Colonic mucosa (tissue), 4 donors: ENCODE results near the gene GPR108. TPM values are rescaled to one million over a fixed set of nuclear protein-coding genes. Genes with fewer than 3 reads are reported as not detected.
"Not testable (repeated sequence)": the region's sequence is repeated elsewhere in the genome, so short reads cannot be mapped to it uniquely, and the experiment has no call there.

Source experiments
- DNase-seq: peaks from one replicate; pipeline ENCODE4 v3.0.0-alpha.2; 2020
- H3K27ac ChIP-seq: fragments of 200-600 bp; one replicate; pipeline ENCODE4 v1.8.0; 2021
- H3K27me3 ChIP-seq: fragments of 200-600 bp; one replicate; pipeline ENCODE4 v1.8.0; 2021
- H3K36me3 ChIP-seq: fragments of 200-600 bp; one replicate; pipeline ENCODE4 v1.8.0; 2021
- H3K4me1 ChIP-seq: fragments of 200-600 bp; one replicate; pipeline ENCODE4 v1.8.0; 2021; ENCODE audit warnings: mild to moderate bottlenecking
- H3K4me3 ChIP-seq: fragments of 200-600 bp; one replicate; pipeline ENCODE4 v1.8.0; 2021
- H3K9ac ChIP-seq, 2 donors: one replicate each; pipeline ENCODE4 v1.7.0; 2013; ENCODE audit warnings: control low read depth in 2 of 2, low read depth in 2 of 2, low read length in 2 of 2
- H3K9me3 ChIP-seq: fragments of 200-600 bp; one replicate; pipeline ENCODE4 v1.8.0; 2021
- intact Hi-C: fragments of 100-400 bp; cut with DNase I; formaldehyde crosslinking; loops from one replicate; pipeline ENCODE4 v1.14.1; 2022
- total RNA-seq, 2 donors: library from RNA; stranded (reverse); fragmentation: NEBNext Ultra II Directional in 1 of 2; extraction: Animal tissue kit (Norgen Biotek cat#: 25700) in 1 of 2; gene quantifications; one replicate each; pipeline ENCODE4 v1.2.1, GENCODE V29; 2021
- TF ChIP-seq, protein P1 (sequence below): fragments of 200-600 bp; IDR thresholded peaks from one replicate; pipeline ENCODE4 v1.8.0; 2022; ENCODE audit warnings: antibody characterized with exemption, mild to moderate bottlenecking
- donor health status: healthy.
- donor health status: DM: no; HTN: no; CAD: no.
- donor health status: DM: no; HTN: no; CAD: no.

The GPR108 gene
- total RNA-seq, 2 donors from 2014 or later: 92.0 to 109 TPM

DNA sequence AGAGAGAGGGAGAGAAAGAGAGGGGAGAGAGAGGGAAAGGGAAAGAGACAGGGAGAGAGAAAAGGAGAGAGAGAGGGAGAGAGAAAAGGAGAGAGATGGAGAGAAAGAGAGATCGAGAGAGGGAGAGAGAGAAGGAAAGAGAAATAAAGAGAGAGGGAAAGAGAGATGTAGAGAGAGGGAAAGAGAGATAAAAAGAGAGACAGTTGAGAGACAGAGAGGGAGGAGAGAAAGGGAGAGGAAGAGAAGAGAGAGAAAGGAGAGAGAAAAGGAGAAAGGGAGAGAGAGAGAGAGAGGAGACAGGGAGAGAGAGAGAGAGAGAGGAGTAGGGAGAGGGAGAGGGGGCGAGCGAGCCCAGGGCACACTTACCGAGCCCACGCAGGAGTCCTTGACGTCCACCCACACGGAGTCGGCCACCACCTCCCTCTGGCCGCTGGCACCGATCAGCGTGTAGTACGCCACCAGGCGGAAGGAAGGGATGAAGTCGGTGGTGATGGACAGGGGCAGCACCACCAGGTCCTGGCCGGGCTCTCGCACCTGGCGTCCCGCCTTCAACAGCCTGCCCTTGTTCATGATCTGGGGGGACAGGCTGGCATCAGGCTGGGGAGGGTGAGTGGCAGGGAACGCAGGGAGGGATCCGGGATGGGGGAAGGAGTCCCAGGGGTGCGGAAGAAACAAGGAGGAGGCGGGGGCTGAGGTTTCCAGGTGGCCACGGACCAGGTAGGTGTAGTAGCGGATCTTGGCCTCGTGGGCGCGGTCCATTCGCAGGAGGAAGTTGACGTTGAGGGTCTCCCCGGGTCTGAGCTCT is 26.9 kb downstream of the GPR108 start:
- Histone ChIP-seq H3K4me1 (no peaks in the 10 kb centered on the region), H3K9ac (no peak overlapping the region), H3K9me3 (no peaks in the 10 kb centered on the region), H3K27me3 (no peaks in the 10 kb centered on the region), H3K27ac (no peak overlapping the region), H3K36me3 (no peaks in the 10 kb centered on the region), H3K4me3 (no peak overlapping the region)
- TF ChIP-seq, protein P1, sequence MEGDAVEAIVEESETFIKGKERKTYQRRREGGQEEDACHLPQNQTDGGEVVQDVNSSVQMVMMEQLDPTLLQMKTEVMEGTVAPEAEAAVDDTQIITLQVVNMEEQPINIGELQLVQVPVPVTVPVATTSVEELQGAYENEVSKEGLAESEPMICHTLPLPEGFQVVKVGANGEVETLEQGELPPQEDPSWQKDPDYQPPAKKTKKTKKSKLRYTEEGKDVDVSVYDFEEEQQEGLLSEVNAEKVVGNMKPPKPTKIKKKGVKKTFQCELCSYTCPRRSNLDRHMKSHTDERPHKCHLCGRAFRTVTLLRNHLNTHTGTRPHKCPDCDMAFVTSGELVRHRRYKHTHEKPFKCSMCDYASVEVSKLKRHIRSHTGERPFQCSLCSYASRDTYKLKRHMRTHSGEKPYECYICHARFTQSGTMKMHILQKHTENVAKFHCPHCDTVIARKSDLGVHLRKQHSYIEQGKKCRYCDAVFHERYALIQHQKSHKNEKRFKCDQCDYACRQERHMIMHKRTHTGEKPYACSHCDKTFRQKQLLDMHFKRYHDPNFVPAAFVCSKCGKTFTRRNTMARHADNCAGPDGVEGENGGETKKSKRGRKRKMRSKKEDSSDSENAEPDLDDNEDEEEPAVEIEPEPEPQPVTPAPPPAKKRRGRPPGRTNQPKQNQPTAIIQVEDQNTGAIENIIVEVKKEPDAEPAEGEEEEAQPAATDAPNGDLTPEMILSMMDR: no peak
- intact Hi-C loops: no loop called here
- DNase-seq: no peak

DNA sequence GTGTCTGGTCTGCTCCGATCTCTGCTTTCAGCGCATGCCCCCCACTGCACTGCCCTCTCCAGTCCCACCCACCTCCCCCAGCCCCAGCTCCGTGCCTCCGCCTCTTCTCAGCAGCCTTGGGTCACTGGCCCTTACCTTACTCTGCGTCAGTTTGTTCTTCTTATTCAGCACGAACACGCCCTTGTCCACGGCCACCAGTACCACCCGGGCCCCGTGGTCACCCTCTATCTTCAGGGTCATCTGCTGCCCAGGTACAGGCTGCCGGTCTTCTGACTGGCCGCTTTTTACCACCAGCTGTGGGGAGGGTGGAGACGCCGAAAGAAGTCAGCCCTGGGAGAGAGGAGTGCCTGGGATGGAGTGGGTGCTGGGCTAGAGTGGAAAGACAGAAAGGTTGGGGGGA is 27.8 kb downstream of the GPR108 start:
- Histone ChIP-seq H3K36me3 (no peaks in the 10 kb centered on the region), H3K9me3 (no peaks in the 10 kb centered on the region), H3K27me3 (no peaks in the 10 kb centered on the region), H3K27ac (no peak overlapping the region), H3K9ac (no peak overlapping the region), H3K4me3 (no peak overlapping the region), H3K4me1 (no peaks in the 10 kb centered on the region)
- DNase-seq: no peak
- TF ChIP-seq, protein P1: no peak
- intact Hi-C loops: no loop called here

DNA sequence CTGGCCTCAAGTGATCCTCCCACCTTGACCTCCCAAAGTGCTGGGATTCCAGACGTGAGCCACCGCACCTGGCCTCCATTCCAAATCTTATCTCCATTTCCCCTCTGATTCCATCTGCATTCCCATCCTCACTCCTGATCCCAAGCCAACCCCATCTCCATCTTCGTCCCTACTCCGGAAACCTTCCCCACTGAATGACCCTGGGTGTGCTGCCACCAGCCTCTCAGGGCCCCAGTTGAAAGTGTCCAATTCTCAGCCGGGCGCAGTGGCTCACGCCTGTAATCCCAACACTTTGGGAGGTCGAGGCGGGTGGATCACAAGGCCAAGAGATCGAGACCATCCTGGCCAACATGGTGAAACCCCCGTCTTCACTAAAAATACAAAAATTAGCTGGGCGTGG is 28.5 kb downstream of the GPR108 start:
- DNase-seq, H3K4me3 ChIP-seq, H3K4me1 ChIP-seq, H3K27ac ChIP-seq, H3K9me3 ChIP-seq, H3K27me3 ChIP-seq, H3K9ac ChIP-seq, H3K36me3 ChIP-seq, intact Hi-C loops: not testable (repeated sequence)

DNA sequence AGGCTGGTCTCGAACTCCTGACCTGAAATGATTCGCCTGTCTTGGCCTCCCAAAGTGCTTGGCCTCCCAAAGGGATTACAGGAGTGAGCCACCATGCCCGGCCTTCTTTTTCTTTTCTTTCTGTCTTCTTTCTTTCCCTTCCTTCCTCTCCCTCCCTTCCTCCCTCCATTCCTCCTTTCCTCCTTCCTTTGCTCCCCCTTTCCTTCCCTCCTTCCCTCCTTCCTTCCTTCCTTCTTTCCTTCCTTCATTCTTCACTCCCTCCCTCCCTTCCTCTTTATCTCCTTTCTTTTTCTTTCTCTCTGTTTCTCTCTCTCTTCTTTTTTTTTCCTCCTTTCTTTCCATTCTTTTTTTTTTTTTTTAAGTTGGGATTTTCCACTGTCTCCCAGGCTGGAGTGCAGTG is 29.0 kb downstream of the GPR108 start:
- Histone ChIP-seq H3K27me3 (no peaks in the 10 kb centered on the region), H3K27ac (no peak overlapping the region), H3K9me3 (no peaks in the 10 kb centered on the region), H3K4me1 (no peaks in the 10 kb centered on the region), H3K4me3 (no peak overlapping the region), H3K9ac (no peak overlapping the region), H3K36me3 (no peaks in the 10 kb centered on the region)
- intact Hi-C loops: no loop called here
- DNase-seq: no peak
- TF ChIP-seq, protein P1: no peak

DNA sequence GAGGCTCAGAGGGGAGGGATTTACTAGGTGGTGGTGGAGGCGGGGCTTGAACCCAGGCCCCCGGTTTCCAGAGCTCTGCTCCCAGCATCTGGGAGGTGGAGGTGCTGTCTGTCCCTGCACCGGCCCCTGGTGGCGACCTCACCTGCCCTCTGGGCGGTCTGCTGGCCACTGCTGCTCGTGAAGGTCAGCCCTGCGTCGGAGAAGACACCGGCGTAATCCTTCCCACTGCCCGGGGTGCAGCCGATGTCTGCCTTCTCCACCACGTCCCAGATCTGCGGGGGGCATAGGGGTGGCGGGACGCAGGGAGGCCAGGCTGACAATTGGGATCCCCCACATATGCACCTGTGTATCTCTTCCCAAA is 29.7 kb downstream of the GPR108 start:
- no peak overlapping the region for H3K4me3 ChIP-seq
- H3K27me3 ChIP-seq: no peaks in the 10 kb centered on the region
- no peaks in the 10 kb centered on the region for H3K9me3 ChIP-seq
- no peak overlapping the region for H3K9ac ChIP-seq
- no peak overlapping the region for H3K27ac ChIP-seq
- intact Hi-C loops: no loop called here
- H3K36me3 ChIP-seq: no peaks in the 10 kb centered on the region
- TF ChIP-seq, protein P1: no peak
- H3K4me1 ChIP-seq: no peaks in the 10 kb centered on the region
- no peak for DNase-seq

DNA sequence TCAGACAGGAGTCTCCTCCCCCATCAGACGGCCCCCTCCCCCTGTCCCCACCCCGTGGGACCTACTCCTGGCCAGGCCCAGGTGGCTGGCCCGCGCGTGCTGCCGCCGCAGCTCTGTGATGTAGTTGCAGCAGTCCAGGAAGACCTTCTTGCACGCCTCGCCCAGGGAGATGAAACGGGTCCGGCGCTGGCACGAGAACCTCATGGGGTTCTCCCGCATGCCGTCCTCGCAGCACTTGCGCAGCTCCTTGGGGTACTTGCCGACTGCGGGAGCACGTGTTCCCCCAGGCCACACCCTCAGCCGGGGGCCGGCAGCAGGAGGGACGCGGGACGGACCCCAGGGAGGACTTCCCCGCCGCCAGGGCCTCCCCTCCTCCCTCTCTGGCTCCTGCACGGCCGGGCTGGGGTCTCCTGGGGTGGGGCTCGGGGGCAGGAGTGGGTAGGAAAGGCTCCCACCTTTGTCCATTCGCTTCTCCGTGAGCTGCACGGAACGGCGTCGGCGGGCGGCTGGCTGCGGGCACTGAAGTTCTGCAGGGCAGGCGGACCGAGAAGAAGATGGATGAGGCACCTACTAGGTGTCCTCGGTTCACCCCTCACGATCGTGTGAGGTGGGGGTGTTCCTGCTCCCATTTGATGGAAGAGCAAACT is 30.2 kb downstream of the GPR108 start:
- no peak for DNase-seq
- no peaks in the 10 kb centered on the region for H3K9me3 ChIP-seq
- no peak overlapping the region for H3K4me3 ChIP-seq
- no peaks in the 10 kb centered on the region for H3K36me3 ChIP-seq
- TF ChIP-seq, protein P1: no peak
- no peak overlapping the region for H3K27ac ChIP-seq
- H3K9ac ChIP-seq: no peak overlapping the region
- H3K27me3 ChIP-seq: no peaks in the 10 kb centered on the region
- no peaks in the 10 kb centered on the region for H3K4me1 ChIP-seq
- intact Hi-C loops: no loop called here
